NT2/D1 (cell line): ENCODE data around the gene C1QB.

Experiments
- SUZ12 ChIP-seq: IDR thresholded peaks from 2 replicates; pipeline ENCODE4 v1.6.1; 2011; ENCODE audit not compliant: insufficient read length, insufficient read depth; ENCODE audit errors: extremely low read depth
- ZNF274 ChIP-seq: IDR thresholded peaks from 2 replicates; pipeline ENCODE4 v1.6.1; 2011; ENCODE audit warnings: mild to moderate bottlenecking, low read depth, low read length

- TF ChIP-seq ZNF274 = no peak
- no peak for TF ChIP-seq SUZ12
Observed at GRCh38 chr1:22646384-22646783, 6.7 kb upstream of the C1QB start.
